Measurements from ENCODE around the gene PAXX.
A peak's percentile ranks its signal among the peaks of the same experiment; 100 is the strongest.
"Not testable (repeated sequence)": the region's sequence is repeated elsewhere in the genome, so short reads cannot be mapped to it uniquely, and the experiment has no call there.

Gene PAXX

DNA sequence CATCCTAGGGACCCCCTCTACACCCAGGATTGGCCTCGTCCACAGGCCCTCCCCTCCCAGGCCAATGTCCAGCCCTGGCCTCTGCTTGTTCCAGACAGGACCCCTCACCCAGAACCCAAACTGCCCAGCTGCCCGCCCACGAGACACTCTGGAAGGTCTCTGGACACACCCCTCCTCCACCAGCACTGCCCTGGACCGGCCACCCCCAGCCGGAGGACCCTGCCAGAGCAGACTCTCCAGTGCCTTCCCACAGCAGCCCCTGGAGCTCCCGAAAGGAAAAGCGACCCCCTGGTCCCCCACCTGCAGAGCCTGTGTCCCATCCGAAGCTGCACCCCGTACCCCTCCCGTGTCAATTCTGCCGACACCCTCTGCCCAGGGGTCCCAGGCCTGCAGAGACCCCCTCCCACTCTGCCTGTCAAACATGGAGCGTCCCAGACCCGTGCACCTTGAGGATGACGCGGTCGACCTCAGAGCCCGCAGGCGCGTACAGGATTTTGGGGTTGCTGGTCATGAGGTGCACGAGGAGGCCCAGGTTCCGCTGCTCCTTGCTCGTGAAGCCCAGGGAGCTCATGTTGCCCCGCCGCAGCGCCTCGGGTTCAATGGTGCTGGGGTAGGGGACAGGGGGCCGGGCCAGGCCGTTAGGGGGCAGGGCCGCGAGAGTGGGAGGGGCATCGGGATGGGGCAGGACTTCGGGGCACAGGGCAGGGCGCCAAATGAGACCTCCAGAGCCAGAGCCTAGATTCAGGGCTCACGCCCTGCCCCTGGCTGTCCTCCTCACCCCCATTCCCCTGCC is 27.9 kb downstream of the PAXX start:
- DNase-seq, result no peak

DNA sequence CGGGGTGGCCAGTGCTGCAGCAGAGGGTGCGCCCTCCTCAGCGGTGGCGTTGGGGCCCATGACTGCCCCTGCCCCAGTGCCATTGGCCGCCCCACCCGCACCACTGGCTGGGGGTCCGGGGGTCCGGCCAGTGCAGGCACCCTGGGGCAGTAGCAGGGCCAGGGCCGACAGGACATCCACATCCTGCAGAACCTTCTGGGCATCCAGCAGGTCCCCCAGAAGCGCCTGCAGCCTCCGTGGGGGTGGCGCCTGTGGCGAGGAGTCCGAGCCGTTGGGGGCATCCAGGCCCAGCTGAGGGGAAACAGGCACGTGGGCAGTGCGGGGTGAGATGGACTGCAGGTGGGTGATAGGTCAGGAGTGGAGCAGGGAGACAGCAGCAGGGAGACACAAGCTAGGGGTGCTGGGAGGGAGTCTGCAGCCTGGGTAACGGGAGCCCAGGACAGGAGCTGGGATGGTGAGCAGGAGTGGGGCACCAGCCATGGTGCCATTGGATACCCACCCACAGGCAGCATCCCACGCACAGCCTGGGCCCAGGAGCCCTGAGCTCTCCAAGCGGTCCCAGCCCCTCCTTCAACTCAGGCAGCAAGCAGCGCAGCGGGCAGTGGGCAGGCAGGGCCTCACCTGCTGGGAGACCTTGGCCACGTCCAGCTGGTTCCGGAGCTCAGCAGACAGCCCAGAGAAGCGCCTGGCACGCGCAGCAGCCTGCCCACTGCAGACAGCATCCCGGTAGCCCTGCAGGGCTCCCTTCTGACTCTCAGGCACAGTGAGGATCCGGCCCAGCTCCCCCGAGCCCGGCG is 28.7 kb downstream of the PAXX start:
- DNase-seq, result no peak

DNA sequence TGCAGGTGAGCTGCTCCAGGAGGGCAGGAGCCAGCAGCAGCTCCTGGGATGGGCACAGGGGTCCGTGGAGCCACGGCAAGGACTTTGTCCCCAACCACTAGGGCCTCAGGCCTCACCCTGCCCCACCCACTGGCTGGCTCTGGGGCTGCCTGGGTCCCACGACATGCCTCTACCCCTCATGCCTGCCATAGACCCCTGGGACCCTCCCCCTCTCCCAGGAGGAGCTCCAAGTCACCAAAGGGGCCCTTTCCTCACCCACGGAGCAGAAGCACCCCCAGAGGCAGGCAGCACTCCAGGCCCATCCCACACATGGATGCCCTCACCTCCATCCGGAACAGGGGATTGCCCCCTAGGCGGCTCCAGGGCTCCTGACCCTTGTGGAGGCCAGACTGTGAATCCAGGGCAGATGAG is 29.4 kb downstream of the PAXX start:
- DNase-seq, result no peak

DNA sequence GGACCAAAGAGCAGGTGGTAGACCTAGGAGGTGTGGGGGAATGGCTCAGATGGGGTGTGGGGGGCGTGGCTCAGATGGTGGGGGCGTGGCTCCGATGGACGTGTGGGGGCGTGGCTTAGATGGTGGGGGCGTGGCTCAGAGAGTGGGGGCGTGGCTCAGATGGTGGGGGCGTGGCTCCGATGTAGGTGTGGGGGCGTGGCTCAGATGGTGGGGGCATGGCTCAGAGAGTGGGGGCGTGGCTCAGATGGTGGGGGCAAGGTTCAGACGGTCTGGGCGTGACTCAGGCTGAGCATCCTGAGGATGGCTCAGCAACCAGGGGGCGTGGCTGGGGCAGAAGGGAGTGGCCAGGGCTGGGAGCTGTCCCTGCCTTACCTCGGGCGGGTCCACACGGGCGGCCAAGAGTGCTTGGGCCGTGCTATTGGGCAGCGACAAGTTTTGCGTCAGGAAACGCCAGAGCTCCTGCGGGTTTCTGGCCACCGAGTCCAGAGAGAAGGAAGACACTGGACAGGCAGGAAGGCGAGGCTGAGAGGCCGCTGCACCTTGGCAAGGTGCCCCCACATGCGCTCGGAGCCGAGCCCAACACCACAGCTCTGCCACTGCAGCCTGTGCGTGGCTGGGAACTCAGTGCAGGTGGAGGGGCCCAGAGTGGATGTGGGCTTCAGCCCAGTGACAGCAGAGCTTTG is 29.9 kb downstream of the PAXX start:
- peak; percentile 49 for DNase-seq

DNA sequence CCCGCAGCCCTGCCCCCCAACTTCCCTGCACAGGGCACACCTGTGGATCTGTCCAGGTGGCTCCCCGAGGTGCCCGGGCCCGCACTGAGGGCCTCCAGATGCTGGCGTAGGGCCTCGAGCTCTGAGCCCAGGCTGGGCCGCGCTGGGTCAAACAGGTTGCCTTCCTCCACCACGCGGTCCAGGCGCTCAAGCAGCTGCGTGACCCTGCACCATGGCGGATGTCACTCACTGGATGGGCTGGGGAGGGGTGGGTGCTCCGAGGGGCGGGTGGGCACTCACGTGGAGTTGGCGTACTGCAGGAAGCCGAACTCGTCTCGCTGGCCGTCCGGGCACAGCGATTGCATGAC is 30.4 kb downstream of the PAXX start:
- no peak for DNase-seq

DNA sequence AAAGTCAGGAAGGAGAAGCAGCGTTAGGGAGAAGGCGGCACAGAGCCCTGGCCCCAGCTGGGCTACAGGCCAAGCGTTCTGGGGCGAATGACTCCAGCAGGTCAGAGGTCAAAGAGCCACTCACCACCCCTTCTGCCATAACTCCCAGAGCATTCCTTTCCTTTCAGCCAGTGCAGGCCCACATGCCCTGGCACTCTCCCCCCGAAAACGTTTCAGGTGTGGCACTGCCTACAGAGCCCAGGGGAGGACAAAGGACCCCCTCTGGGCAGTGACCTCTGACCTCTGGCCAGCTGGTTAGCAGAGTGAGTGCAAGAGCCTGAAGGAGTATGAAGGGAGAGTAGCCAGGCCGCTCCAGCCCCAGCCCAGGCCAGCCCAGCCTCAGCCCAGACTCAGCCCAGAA is 30.9 kb downstream of the PAXX start:
- DNase-seq, result no peak

DNA sequence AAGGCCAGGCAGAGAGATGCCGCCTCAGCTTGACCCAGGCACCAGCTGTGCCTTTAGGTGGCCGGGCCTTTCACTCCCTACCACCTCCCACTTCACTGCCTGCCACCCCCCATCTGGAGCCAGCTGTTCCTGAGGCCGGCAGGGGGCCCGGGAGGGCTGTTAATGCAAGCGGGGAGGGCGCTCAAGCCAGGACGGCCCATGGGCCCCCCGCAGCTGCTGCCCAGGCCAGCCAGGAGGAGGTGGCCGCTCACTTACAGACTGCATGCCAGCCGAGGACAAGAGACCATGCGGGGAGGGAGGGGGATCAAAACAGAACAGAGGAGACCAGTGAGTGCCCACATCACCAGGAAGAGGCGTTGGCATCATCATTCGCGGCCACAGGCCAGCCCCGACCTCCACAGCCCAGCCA is 31.4 kb downstream of the PAXX start:
- no peak for DNase-seq

DNA sequence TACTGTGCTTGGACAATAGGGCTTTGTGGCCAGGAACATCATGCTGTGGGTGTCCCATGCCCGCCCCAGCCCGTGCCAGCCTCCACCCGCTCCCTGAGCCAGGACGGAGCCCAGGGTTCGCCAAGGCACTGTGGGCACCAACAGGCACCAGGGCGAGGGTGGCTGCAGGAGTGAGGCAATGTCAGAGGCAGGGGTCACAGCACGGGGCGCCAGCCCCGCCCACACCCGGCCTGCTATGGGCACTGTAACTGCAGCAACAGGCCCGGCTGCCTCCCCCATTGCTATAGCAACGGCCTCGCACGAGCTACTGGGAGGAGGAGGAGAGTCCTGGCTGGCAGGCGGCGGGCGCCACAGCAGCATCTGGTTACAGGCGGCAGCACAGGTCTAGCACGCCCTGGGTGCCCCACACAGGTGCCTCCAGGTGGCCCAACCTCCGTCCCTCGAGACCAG is 33.3 kb downstream of the PAXX start:
- no peak for DNase-seq

DNA sequence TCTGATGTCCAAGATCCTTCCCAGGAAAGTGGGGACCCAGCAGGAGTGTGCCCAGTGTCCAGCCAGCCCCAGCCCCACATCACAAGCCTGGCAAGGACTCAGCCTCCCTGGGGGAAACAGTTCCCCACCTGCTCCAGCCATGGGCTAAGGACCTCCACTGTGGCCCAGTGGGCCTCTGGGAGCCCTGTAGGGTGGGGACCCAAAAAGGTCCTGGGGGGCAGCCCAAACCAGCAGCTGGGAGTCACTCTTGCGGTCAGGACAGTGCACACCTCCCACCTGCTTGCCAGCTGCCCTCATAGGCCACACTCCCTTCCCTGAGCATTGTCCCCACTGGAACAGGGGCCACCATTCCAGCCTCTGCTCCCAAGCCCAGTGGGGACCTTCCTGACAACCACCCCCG is 34.2 kb downstream of the PAXX start:
- no peak for DNase-seq

DNA sequence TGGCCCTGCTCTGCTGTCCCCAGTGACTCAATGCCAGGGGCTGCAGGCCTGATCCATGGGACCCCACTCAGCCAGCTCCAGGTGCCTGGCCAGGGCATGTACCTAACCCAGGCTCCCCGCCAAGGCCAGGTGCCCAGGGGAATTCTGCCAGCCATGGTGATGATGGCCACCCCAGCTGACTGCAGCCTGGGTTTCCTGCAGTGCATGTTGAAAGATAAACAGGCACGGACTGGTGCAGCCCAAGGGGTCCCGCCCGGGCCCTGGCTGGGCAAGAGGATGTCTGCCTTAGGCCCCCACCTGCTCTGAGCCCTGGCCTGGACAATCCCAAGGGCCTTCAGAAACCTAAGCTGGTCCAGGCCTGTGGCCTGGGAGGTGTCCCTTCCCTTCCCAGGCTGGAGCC is 34.6 kb downstream of the PAXX start:
- DNase-seq, result no peak

DNA sequence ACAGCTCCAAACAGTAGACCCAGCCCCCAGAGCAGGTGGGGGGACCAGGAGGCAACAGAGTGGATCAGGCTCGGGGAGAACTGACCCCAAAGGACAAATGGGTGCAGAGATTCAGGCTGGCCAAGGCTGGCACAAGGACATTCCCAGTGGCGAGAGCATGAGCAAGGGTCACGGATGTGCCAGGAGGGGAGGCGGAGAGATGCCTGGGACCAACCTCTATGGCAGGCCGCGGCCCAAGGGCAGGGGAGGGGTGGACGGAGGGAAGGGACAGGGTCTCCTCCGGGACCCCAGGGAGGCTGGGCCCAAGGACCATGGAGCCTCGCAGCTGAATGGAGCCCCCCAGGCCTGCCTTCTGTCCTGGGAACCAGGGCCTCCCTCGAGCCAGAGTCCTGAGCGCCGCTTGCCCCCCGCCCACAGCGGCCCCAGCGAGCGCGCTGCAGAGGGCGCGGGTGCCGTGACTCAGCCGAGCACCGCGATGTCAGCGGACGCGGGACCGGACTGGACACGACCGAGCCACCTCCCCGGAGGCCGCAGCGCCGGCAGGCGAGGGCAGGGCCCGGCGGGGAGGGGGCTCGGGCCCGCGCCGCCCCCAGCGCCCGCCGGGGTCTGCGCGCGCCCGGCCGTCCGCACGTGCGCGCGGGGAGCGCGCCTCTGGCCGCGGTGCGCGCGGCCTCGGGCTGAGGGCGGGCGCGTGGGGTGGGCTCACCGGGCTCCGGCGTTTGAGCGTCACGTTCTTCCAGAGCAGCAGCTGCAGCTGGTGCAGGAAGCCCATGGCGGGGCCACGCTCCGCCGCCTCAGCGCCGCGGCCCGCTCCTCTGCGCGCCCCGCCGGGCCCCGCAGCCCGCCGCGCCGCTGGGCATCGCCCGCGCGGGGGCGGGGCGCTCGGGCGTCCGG is 35.4 kb downstream of the PAXX start, which contains the start of gene ABCA2:
ABCA2 (minus strand) TSS at position 869 of the 894 bp plus-strand sequence; CDS start at position 772, 97 bp downstream.
- no peak for DNase-seq

DNA sequence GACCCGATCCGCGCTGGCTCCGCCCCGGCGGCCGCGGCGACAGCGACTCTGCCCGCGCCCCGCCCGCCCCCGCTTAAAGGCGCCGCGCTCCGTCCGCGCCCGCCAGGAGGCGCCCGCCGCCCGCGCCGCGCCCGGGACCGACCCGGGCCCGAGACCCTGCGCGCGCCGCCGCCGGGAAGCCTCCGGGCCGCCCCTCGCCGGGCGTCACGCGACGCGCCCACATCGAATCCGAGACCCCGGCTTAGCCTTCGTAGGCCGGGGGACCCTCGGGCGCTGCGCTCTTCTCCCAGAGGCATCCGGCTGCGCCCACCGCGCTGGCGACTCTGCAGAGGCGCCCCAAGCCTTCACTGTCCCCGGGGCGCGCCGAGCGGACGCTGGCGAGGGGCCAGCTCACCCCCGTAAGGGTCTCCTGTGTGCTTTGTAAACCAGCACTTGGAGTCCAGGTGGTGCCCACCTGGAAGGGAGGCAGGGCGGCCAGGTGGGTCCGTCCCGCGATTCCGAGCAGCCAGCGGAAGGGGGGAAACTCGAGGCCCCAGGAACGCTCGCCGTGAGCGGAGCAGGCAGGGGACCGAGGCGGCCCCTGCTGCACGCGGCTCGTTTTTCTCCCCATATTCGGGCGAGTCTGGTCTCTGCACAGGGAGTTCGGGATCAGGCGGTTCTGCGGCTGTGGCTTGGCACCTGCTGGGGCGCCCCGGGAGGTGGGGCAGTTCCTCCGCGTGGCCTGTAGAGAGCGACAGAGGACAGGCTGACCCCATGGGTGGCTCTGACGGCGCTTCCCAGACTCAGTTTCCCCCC is 36.2 kb downstream of the PAXX start:
- peak; percentile 42 for DNase-seq

DNA sequence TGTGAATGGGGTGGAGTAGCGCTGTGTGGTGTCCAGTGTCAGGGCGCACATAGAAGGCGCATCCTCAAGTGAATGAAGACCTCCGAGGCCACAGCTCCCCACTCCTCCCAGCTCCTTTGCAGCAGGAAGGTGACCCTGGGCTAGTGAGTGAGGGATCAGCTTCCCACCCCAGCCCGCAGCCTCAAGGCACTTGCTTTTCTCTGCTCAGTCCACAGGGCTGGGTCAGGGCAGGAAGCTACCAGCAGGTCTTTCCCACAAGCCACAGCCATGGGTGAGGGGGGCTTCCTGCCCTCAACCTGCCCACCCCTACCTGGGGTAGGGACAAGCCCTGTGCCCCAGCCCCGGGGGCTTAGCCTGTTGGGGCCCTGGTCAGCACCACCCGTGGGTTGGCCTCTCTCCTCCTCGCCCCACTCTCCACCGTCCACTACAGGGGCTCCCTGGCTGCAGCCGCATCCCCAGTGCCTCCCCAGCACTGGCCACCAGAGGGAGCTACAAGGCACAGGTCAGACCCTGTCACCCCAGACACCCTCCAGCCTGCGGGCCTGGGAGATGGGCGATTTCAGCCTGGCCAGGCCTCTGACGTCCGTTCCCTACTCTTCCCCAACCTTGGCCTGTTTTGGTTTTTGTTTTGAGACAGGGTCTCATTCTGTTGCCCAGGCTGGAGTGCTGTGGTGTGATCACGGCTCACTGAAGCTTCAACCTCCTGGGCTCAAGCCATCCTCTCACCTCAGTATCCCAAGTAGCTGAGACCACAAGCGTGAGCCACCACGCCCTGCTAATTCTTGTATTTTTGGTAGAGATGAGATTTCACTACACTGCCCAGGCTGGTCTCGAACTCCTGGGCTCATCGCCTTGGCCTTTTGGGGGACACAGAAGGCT is 37.1 kb downstream of the PAXX start:
- DNase-seq, result peak; percentile 40

DNA sequence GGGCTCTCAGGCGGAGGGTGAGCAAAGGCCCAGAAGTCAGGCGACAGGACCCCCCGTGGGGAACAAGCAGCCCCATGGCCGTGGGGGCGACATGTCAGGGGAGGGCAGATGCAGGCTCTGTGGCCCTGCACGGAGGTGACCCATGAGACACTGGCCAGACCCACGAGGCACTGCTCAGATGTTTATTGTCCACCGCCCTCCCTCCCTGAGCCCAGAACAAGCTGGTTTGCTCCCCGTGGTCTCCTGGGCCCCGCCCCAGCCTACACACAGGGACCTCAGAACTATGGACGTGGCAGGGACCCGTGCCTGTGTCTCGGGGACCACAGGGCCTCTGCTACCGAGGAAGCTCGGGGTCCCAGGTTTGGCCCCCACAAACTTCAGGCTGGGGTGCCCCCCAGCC is 37.8 kb downstream of the PAXX start:
- DNase-seq, result no peak

DNA sequence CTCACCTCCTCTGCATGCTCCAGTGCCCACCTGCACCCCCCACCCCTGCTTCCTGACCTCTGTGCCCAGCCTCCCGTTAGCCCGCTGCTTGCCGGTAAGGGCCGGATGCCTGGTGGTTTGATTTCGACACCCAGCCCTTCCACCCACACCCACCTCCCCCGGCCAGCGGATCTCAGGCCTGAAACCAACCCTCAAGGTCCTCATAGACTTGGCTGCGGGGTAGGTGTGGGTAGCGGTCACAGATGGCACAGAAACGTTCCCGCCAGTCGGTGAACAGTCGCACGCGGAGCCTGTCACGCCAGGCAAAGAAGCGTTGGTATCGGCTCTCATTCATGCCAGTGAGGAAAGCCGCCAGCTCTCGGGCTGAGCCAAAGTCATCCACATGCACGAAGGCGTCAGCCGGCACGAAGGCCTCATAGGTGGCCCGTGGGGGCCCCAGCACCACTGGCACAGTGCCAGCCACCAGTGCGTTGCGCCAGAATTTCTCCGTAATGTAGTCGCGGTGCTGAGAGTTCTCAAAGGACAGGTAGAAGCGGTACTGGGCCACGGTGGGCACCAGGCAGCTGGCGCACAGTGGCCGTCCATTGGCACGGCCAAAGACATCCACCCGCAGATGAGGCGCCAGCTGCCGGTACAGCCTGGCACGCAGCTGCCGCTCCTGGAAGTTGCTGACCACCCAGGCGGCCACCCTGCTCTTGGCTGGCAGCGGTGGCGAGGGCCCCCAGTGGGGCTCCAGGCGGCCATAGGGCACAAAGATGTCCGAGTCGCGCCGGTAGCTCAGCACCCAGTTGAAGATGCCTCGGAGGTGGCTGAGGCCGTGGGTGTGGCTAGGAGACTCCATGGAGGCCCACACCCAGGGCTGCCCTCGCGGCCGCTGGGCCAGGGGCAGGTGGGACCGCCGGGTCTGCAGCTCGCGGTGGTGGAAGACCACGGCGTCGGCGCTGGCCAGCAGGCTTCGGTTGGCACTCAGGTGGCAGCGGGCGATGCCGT is 38.6 kb downstream of the PAXX start:
- DNase-seq, result no peak

DNA sequence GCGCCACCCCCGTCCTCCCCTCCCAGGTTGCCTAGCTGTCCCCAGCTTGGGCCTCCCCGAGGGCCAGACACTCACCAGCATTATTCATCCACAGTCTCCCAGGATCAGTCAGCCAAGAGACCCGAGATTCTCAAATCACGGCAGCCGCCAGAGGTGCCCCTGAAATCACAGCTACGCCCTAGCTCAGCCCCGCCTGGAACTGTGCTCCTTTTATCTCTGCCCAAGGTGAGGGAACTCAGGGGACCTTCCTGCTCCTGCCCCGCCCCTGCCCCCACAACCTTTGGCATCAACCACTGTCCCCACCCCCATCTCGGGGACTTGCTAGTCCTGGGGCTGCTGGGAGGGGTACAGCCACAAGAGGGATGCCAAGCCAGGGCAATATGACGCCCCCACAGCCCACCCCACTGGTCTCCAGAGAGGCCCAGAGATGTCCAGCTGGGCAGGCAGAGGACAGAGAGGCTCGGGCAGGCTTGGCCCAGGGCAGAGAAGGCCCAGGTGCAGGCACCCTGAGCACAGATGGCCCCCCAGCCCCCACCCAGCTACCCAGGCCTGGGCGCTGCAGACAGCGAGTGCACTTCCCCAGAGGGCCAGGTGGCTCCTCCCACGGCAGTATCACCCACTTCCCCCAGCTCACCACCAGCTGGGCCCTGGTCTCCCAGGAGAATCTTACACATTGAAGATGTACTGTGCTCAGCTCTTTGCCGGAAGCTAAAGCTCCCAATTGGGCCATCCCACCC is 39.9 kb downstream of the PAXX start, which contains the start of gene FUT7:
FUT7 (minus strand) TSS at position 185 of the 737 bp plus-strand sequence; CDS start at position 88, 97 bp downstream.
- no peak for DNase-seq

DNA sequence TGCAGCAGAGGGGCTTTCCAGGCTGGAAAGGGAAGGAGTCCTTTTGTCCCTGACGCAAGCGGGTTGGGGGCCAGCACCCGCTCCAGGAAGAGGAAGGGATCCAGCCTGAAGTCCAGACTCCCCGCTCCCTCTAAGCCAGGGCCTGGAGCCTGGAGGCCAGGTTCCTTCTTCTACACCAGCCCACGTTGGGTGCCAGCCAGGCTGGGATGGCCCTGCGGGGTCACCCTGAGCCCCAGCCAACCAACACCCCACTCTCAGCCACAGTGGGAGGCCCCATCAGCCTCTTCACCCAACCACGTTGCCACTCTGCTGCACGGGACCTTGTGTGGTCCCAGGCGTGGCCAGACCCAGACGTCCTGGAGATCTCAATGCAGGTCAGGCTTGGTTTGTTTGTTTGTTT is 40.6 kb downstream of the PAXX start:
- no peak for DNase-seq

DNA sequence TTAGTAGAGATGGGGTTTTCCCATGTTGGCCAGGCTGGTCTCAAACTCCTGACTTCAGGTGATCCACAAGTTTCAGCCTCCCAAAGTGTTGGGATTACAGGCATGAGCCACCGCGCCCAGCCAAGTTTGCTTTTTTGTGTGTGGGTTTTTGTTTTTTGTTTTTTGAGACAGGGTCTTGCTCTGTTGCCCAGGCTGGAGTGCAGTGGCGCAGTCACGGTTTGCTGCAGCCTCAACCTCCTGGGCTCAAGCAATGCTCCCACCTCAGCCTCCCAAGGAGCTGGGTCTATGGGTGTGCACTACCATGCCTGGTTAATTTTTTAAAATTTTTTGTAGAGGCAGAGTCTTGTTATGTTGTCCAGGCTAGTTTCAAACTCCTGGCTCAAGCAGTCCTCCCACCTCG is 41.3 kb downstream of the PAXX start:
- not testable (repeated sequence) for DNase-seq

All from activated CD4-positive, alpha-beta T cell treated with anti-CD3 and anti-CD28 coated beads for 1 hour (primary cell).